CD4-positive, CD25-positive, alpha-beta regulatory T cell (primary cell): ENCODE measurements around the gene CIITA. TPM values are rescaled to one million over a fixed set of nuclear protein-coding genes. Genes with fewer than 3 reads are reported as not detected.

Source experiments
- ATAC-seq, 2 donors: fragments of 150-1000 bp; cut with Tn5 transposase; one replicate each; pipeline ENCODE4 v1.10.0; 2021; ENCODE audit warnings: low read depth in 2 of 2, moderate number of reproducible peaks in 2 of 2, moderate library complexity in 1 of 2
- DNase-seq, 3 donors: peaks; one replicate each; pipeline versions ENCODE4 v3.0.0 to v3.0.0-alpha.2; 2012 to 2022; ENCODE audit warnings: mixed read lengths in 1 of 3
- H3K27ac ChIP-seq: one replicate; pipeline ENCODE4 v1.7.0; 2013; ENCODE audit warnings: mild to moderate bottlenecking, low read length; ENCODE audit not compliant: insufficient read depth, poor library complexity, severe bottlenecking
- H3K27me3 ChIP-seq: one replicate; pipeline ENCODE4 v1.7.0; 2013; ENCODE audit warnings: low read length; ENCODE audit not compliant: control insufficient read depth, insufficient read depth
- H3K36me3 ChIP-seq: one replicate; pipeline ENCODE4 v1.7.0; 2013; ENCODE audit warnings: mild to moderate bottlenecking, low read length, moderate library complexity; ENCODE audit not compliant: control insufficient read depth, insufficient read depth
- H3K4me1 ChIP-seq: 2 replicates; pipeline ENCODE4 v1.7.0; 2013; ENCODE audit warnings: mild to moderate bottlenecking, low read length; ENCODE audit not compliant: insufficient read depth, control insufficient read depth, poor library complexity, severe bottlenecking
- H3K4me3 ChIP-seq: one replicate; pipeline ENCODE4 v1.7.0; 2013; ENCODE audit warnings: low read depth, mild to moderate bottlenecking, low read length, moderate library complexity
- H3K9me3 ChIP-seq, 2 experiments: 1 replicate in 1 of 2; 2 replicates in 1 of 2; pipeline ENCODE4 v1.7.0; 2013; ENCODE audit warnings: low read length in 2 of 2, mild to moderate bottlenecking in 1 of 2, moderate library complexity in 1 of 2; ENCODE audit not compliant: control insufficient read depth in 2 of 2
- H3K27ac Mint-ChIP-seq, 3 donors: one replicate each; pipeline ENCODE4 v1.8.0; 2020 to 2022; ENCODE audit warnings: mild to moderate bottlenecking in 3 of 3, mixed read lengths in 3 of 3, moderate library complexity in 2 of 3
- H3K27me3 Mint-ChIP-seq: one replicate; pipeline ENCODE4 v1.8.0; 2022; ENCODE audit warnings: mild to moderate bottlenecking, mixed read lengths
- H3K36me3 Mint-ChIP-seq: one replicate; pipeline ENCODE4 v1.8.0; 2020; ENCODE audit warnings: mixed read lengths
- H3K4me1 Mint-ChIP-seq, 4 donors: one replicate each; pipeline ENCODE4 v1.8.0; 2020 to 2022; ENCODE audit warnings: mixed read lengths in 4 of 4, mild to moderate bottlenecking in 1 of 4
- H3K4me3 Mint-ChIP-seq, 4 donors: one replicate each; pipeline ENCODE4 v1.8.0; 2020 to 2022; ENCODE audit warnings: mild to moderate bottlenecking in 4 of 4, mixed read lengths in 4 of 4, moderate library complexity in 3 of 4
- H3K9me3 Mint-ChIP-seq, 7 donors: one replicate each; pipeline ENCODE4 v1.8.0; 2020 to 2022; ENCODE audit warnings: mixed read lengths in 7 of 7, mild to moderate bottlenecking in 3 of 7, moderate library complexity in 2 of 7
- polyA plus RNA-seq, 4 donors: library from polyadenylated mRNA; unstranded; fragments of 300-500 nt; fragmentation: Illumina TruSeq; gene quantifications; one replicate each; pipeline ENCODE4 v1.2.3, GENCODE V29; 2021
- total RNA-seq: library from RNA; stranded (reverse); gene quantifications from one replicate; pipeline ENCODE4 v1.2.3, GENCODE V29; 2022

Gene CIITA
- total and polyA plus RNA-seq, 5 donors from 2014 or later, result 1.9 to 35.0 (median 3.3) TPM

DNA sequence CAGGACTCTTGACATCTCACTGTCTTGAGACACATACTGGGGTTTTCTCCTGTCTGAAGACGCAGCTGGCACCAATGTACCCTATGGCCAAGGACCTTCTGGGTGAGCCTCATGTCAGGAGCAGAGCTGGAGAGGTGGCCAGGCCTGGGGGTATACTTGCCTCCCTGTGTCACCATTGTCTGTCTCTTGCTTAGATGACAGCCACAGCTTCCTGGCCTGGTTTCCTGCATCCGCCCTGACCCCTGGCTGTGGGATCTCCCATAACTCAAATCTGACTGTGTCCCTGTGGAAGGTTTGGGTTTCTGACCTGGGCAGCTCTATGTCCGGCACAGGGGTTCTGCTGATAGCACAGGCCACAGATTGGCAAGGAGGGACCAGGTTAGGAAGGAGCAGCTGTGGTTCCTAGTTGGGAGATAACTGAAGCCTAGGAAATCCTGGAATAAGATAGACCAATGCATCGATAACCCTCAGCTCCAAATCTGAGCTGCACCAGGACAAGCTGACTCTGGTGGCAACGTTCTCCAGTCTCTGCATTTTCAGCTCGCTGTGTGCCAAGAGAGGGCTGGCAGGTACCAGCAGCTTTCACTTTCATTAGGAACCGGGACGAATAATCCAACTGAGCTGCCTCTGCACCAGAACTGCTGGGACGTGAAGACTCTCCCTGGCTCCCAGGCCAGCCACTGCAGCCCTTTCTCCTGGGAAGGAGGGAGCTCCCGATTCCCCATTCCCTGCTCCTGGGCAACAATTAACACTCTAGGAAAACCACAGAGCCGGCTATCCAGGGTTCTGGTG, 60.3 kb downstream of the CIITA start:
- H3K9me3 Mint-ChIP-seq, result peaks cover 0 to 1% (median 0%) of the 10 kb centered on the region in 7 donors
- H3K4me3 Mint-ChIP-seq, result peak overlapping the region; percentile 79 to 98 (median 94)
- H3K4me1 Mint-ChIP-seq, result peaks cover 29 to 88% (median 63%) of the 10 kb centered on the region in 4 donors
- Histone ChIP-seq H3K4me1 (peaks cover 62% of the 10 kb centered on the region), H3K4me3 (peak overlapping the region; percentile 62), H3K9me3 (no peaks in the 10 kb centered on the region), H3K27me3 (no peaks in the 10 kb centered on the region), H3K27ac (no peak overlapping the region), H3K36me3 (peaks cover 17% of the 10 kb centered on the region)
- peaks cover 12% of the 10 kb centered on the region for H3K36me3 Mint-ChIP-seq
- H3K27ac Mint-ChIP-seq, result peak overlapping the region; percentile 27 to 41 (median 38)
- no peaks in the 10 kb centered on the region for H3K27me3 Mint-ChIP-seq
- DNase-seq, result peak in 1 of 3 donors; percentile 50
- no peak for ATAC-seq

DNA sequence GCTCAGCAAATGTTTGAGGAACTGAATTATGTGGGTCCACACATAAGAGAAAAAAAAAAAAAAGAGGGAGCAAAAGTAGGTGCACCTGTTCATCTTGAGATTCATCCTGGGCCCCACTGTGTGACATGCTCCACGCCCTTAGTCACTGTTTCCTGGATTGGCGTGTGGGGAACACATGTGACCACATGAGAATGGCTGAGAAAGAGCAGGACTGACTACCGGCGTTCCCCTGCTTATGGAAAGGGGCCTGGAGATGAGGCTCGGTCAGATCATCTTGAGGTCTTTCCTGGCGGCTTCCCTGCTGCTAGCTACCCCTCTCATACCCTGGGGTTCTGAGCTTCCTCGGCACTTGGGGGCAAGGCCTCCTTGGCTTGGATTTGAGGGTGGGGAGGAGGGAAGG, 61.3 kb downstream of the CIITA start:
- H3K4me1 ChIP-seq, result peaks cover 68% of the 10 kb centered on the region
- peaks cover 11% of the 10 kb centered on the region for H3K36me3 ChIP-seq
- no peaks in the 10 kb centered on the region for H3K9me3 ChIP-seq
- H3K27ac Mint-ChIP-seq, result peak overlapping the region; percentile 65 to 94 (median 79)
- H3K9me3 Mint-ChIP-seq, result peaks cover 0 to 1% (median 0%) of the 10 kb centered on the region in 7 donors
- H3K4me3 ChIP-seq, result peak overlapping the region; percentile 87
- ATAC-seq (no peak), DNase-seq (peak in 1 of 3 donors; percentile 49)
- H3K27ac ChIP-seq, result no peak overlapping the region
- H3K27me3 Mint-ChIP-seq, result no peaks in the 10 kb centered on the region
- H3K27me3 ChIP-seq, result no peaks in the 10 kb centered on the region
- peaks cover 8% of the 10 kb centered on the region for H3K36me3 Mint-ChIP-seq
- H3K4me3 Mint-ChIP-seq, result peak overlapping the region; percentile 90 to 98 (median 94)
- peaks cover 29 to 92% (median 65%) of the 10 kb centered on the region in 4 donors for H3K4me1 Mint-ChIP-seq

DNA sequence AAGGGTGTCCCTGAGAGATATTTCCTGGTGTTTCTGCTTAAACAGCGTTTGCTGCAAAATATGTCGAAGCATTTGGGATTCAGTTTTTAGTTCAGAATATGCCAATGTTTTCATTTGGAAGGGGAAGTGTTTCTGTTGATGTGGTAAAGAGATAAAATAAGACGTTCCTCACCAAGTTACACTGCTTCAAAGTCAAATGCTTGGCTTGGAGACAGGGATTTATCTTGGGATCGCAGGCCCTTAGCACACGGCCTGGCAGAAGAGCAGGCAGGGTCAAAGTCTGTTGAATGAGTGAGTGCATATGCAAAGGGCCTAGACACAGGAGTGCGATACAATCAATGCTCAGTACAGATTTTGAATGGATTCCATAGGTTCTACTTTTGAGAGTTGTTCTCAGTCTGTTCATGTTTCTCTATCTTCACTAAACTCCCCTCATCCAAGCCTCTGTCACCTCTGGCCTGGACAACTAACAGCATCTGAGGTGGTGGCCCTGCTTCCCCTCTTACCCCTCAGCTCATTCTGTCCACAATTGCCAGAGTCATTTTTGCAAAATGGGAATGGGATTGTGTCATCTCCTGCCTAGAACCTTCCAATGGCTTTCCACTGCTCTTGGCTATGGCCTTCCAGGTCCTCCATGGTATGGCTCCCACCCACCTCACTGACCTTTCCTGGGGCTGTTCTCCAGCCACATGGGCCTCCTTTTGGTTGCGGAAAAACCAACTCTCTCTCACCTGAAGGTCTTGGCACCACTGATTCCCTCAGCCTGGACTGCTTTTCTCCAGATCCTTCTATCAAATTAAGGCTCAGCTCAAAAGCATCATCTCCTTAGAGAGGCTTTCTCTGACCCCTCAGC, 62.0 kb downstream of the CIITA start:
- Mint-ChIP-seq H3K9me3 (peaks cover 0 to 1% (median 0%) of the 10 kb centered on the region in 7 donors), H3K4me3 (peak overlapping the region; percentile 90 to 98 (median 94)), H3K27me3 (no peaks in the 10 kb centered on the region), H3K36me3 (peaks cover 5% of the 10 kb centered on the region), H3K4me1 (peaks cover 30 to 90% (median 66%) of the 10 kb centered on the region in 4 donors), H3K27ac (peak overlapping the region; percentile 38 to 94 (median 59))
- H3K4me3 ChIP-seq, result peak overlapping the region; percentile 87
- H3K9me3 ChIP-seq, result no peaks in the 10 kb centered on the region
- ATAC-seq (no peak), DNase-seq (no peak)
- H3K27me3 ChIP-seq, result no peaks in the 10 kb centered on the region
- H3K27ac ChIP-seq, result no peak overlapping the region
- peaks cover 5% of the 10 kb centered on the region for H3K36me3 ChIP-seq
- peaks cover 74% of the 10 kb centered on the region for H3K4me1 ChIP-seq

DNA sequence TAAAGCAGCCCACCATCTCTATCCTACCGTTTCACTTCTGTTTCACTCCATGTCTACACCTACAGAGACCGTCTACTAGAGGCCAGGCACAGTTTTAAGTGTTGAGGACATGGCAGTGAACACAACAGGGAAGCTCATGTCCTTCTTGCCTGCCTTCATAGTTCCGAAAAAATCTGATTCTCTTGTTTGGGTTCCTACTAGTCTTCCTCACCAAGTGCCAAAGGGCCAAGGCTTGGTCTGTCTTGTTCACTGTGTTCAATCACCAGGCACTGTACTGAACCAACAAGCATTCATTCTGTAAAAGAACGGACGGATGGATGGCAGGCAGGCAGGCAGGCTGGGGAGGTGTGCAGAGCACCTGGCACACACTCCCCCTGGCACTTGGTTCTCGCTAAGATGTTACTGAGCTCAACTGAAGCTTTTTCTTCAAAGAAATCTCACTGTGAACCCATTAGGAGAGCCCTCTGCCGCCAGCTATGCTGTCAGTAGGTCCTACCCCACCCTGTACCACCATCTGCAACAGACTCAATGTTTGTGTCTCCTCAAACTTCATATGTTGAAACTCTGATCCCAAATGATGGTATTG, 62.7 kb downstream of the CIITA start:
- no peaks in the 10 kb centered on the region for H3K9me3 ChIP-seq
- H3K27ac Mint-ChIP-seq, result peak overlapping the region in 2 of 3 donors; percentile 38 to 94
- H3K27me3 Mint-ChIP-seq, result no peaks in the 10 kb centered on the region
- H3K27ac ChIP-seq, result no peak overlapping the region
- peaks cover 5% of the 10 kb centered on the region for H3K36me3 Mint-ChIP-seq
- no peak for ATAC-seq
- no peaks in the 10 kb centered on the region for H3K27me3 ChIP-seq
- H3K4me1 Mint-ChIP-seq, result peaks cover 31 to 90% (median 66%) of the 10 kb centered on the region in 4 donors
- peaks cover 2% of the 10 kb centered on the region for H3K36me3 ChIP-seq
- no peak for DNase-seq
- H3K4me1 ChIP-seq, result peaks cover 72% of the 10 kb centered on the region
- H3K9me3 Mint-ChIP-seq, result peaks cover 0 to 1% (median 0%) of the 10 kb centered on the region in 7 donors
- H3K4me3 ChIP-seq, result peak overlapping the region; percentile 87
- H3K4me3 Mint-ChIP-seq, result peak overlapping the region; percentile 90 to 98 (median 94)

DNA sequence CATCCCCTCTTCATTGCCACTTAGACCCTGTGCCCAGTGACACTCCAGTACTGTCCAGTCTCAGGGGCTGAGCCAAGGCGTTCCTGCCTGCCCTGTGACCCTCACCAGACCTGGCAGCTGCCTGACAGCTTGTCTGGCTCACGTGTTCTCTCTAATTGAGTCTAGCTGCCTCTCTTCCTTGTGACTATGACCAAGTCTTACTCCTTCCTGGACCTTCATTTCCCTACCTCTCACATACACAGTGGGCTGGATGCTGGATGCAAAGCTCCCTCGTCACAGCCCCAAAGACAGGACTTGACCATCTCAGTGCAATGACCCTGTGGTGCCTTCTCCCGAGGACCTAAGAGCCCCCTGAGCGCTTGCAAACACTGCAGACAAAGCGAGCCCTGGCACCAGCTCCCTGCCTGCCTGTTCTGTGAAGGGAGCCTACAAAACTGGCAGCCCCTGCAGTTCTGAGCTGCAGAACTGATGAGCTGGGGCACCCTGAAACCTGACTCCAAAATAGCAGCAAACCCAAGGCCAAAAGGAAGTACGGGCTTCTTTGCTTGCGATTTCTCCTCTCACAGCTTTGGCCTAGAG, 63.6 kb downstream of the CIITA start:
- H3K27me3 Mint-ChIP-seq, result no peaks in the 10 kb centered on the region
- Histone ChIP-seq H3K27ac (no peak overlapping the region), H3K4me3 (peak overlapping the region; percentile 87), H3K4me1 (peaks cover 75% of the 10 kb centered on the region), H3K36me3 (peaks cover 2% of the 10 kb centered on the region), H3K27me3 (no peaks in the 10 kb centered on the region), H3K9me3 (no peaks in the 10 kb centered on the region)
- ATAC-seq (no peak), DNase-seq (no peak)
- peaks cover 30 to 90% (median 69%) of the 10 kb centered on the region in 4 donors for H3K4me1 Mint-ChIP-seq
- peaks cover 5% of the 10 kb centered on the region for H3K36me3 Mint-ChIP-seq
- H3K4me3 Mint-ChIP-seq, result peak overlapping the region; percentile 90 to 98 (median 94)
- H3K27ac Mint-ChIP-seq, result peak overlapping the region; percentile 26 to 94 (median 38)
- H3K9me3 Mint-ChIP-seq, result peaks cover 0 to 1% (median 0%) of the 10 kb centered on the region in 7 donors

DNA sequence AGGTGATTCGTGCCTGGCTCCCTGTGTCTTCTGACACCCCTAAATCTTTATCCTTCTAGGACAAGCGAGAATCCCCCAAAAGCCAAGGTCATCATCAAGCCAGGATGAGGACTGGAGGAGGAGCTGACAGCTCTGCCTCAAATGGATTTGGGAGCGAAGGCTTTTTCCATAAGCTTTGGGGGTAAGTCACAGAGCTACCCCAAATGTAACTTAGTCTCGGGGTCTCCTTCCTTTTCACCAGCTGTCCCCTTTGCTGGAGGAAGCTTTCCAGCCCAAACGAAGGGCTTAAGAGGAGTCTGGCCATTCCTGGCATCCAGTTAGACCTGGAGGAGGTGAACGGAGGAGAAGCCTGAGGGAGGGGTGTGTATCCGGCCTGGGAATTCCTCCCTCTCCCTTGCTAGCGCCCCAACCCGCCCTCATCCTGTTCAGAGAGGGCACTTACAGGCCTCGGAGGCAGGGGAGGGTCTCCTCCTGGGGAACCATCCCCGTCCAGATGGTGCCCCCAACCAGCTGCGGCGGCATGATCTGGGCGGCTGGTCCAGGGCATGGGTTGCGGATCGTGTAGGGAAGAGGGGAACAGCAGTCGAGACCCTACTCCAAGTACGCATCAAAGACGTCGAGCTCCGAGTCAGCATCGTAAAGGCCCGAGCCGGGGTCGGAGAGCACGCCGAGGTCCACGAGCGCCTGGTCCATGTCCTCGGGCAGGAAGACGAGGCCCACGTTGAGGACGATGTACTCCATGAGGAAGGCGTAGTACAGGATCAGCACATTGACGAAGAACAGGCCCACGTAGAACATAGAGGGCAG, 64.3 kb downstream of the CIITA start:
- Mint-ChIP-seq H3K9me3 (peaks cover 0 to 1% (median 0%) of the 10 kb centered on the region in 7 donors), H3K27ac (peak overlapping the region; percentile 26 to 94 (median 73)), H3K4me3 (peak overlapping the region; percentile 90 to 98 (median 94)), H3K36me3 (peaks cover 2% of the 10 kb centered on the region), H3K4me1 (peaks cover 26 to 90% (median 68%) of the 10 kb centered on the region in 4 donors), H3K27me3 (no peaks in the 10 kb centered on the region)
- peaks cover 2% of the 10 kb centered on the region for H3K36me3 ChIP-seq
- H3K4me3 ChIP-seq, result peak overlapping the region; percentile 87
- H3K27ac ChIP-seq, result no peak overlapping the region
- no peaks in the 10 kb centered on the region for H3K27me3 ChIP-seq
- no peak for DNase-seq
- ATAC-seq, result no peak
- no peaks in the 10 kb centered on the region for H3K9me3 ChIP-seq
- H3K4me1 ChIP-seq, result peaks cover 81% of the 10 kb centered on the region
